T-helper 2 cell treated with Interferon-gamma antibody and Interleukin-4, amounts not matched to agents 100 ng/mL and 5 ng/mL, for 36 hours (primary cell): Measurements from ENCODE around the gene ASXL1. TPM values are rescaled to one million over a fixed set of nuclear protein-coding genes. Genes with fewer than 3 reads are reported as not detected.

Experiments
- intact Hi-C: fragments of 100-400 bp; cut with micrococcal nuclease; formaldehyde crosslinking; loops from one replicate; pipeline ENCODE4 v1.15.1; 2023
- total RNA-seq: library from RNA; stranded (reverse); gene quantifications from 2 replicates; pipeline ENCODE4 v1.2.3, GENCODE V29; 2022

The ASXL1 gene
- total RNA-seq, 1 donor from 2014 or later, result 98.7 TPM

DNA sequence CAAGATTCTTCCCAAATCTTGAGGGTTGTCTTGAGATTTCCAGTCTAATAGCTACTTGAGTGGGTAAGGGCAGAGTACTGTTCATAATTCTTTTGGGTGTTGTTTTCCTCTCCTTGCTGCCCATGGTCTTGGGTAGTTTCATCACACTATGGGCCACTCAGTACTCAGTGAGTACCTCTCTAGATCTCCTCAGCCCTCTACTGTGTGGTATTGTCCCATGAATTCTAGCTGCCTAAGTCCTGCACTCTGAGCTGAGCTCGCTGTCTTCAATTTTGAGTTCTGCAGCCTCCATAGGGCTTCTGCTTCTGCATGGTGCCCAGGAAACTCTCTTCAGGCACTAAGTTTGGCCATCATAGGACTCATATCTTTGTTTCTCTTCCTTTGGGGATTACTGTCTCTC, 42.3 kb downstream of the ASXL1 start:
- intact Hi-C loops, result no loop called here

DNA sequence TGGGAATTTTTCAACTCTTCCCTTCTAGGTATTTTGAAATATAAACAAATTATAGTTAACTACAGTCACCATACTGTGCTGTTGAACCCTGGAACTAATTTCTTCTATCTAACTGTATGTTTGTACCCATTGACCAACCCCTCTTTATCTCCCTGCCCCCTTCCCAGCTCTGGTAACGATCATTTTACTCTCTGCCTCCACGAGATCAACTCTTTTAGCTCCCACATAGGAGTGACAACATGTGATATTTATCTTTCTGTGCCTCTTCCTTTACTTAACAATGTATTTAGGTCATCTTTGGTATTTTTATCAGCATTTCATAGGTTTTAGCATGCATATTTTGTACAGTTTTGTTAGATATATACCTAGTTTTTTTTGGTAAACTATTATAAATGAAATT, 45.9 kb downstream of the ASXL1 start:
- intact Hi-C loops, result no loop called here

DNA sequence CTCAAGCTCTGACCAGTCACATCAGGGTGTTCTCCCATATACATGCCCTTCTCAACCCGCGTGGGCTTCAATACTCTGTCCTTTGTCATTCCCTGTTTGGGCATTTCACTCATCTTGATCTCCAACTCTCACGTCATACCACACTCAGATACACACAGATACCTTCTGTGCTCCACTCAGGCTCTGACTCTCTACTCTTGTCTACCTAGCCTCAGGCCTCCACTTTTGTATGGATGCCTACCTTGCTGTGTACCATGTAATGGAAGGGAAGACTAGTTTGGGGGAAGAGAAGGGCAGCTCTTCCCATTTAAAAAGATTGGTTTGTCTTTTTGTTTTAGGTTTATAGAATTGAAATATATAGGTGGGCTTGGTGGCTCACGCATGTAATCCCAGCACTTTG, 48.6 kb downstream of the ASXL1 start:
- intact Hi-C loops, result loop anchor here (5.0 kb wide), 1 partner anchor 49 kb away; the partner anchor contains the start of gene ASXL1

- intact Hi-C loops, result loop anchor here (5.0 kb wide), 1 partner anchor 50 kb away; the partner anchor contains the start of gene ASXL1
Measured at GRCh38 chr20:32407131-32407750, 49.1 kb downstream of the ASXL1 start.

DNA sequence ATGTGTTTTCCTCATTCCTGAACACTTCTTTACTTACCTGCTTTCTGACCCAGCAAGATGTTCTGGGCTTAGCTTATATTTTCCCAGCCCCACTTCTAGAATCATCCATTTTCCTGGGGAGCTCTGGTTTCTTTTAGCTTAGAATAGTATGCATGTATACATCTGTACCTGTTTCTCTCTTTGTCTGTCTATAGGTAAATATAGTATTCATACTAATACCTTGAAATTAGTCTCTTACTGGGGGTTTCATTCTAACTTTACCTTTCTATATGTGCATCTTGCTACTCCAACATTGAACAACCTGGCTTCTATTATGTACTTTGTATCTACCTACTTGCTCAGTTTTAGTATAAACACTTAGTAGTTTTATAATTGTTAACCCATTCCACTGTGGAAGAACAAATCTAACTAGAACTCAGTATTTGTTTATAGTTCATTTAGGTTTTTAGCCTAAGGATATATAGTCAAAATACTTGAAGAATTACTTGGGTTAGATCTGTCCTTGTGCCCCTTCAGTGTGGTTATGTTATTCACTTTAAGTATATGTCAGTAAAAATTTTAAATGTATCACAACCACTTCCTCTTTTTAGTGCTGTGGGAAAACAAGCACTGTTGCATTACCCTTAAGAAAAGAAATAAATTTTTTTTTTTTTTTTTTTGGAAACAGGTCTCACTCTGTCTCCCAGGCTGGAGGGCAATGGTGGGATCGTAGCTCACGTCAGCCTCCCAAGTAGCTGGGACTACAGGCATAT, 54.0 kb downstream of the ASXL1 start:
- intact Hi-C loops, result no loop called here

GRCh38 chr20:32415494-32415893, 57.4 kb downstream of the ASXL1 start:
- intact Hi-C loops, result no loop called here

- intact Hi-C loops, result no loop called here
Measured at GRCh38 chr20:32416206-32416605, 58.1 kb downstream of the ASXL1 start.

DNA sequence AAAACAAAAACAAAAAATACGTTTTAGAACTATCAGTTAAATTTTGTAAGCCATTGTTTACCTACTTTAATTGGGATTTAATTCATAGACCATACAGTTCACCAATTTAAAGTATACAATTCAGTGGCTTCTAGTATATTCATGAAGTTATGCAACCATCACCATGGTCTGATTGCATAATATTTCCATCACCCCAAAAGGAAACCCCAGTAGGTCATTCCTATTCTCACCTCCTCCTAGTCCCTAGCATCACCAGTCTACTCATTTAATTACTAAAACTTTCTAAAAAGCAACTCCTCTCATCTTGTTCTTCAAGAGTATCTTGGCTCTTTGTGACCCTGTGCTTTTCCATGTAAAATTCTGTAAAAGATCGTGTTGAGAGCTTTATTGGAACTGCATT, 60.2 kb downstream of the ASXL1 start:
- intact Hi-C loops, result no loop called here

DNA sequence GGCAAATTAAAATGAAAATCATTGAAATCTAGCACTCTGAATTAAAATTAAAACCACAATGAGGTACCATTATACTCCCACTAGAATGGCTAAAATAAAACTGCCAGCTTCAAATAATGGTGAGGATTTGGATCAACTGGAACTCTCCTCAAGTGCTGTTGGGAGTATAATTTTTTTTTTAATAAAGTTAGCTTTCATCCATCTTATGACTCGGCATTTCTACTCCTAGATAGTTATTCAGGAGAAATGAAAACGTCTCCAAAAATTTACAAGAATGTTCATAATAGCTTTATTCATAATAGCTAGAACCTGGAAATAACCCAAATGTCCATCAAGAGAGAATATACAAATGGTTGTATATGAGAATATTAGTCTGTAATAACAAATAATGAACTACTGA, 63.2 kb downstream of the ASXL1 start:
- intact Hi-C loops, result no loop called here

GRCh38 chr20:32427996-32428395, 69.9 kb downstream of the ASXL1 start:
- intact Hi-C loops, result no loop called here

- intact Hi-C loops, result no loop called here
Measured at GRCh38 chr20:32429343-32429742, 71.2 kb downstream of the ASXL1 start.

GRCh38 chr20:32429745-32430360, 71.7 kb downstream of the ASXL1 start:
- intact Hi-C loops, result no loop called here

- intact Hi-C loops, result no loop called here
Measured at GRCh38 chr20:32431457-32431856, 73.3 kb downstream of the ASXL1 start.

- intact Hi-C loops, result no loop called here
Measured at GRCh38 chr20:32432277-32432676, 74.1 kb downstream of the ASXL1 start.

DNA sequence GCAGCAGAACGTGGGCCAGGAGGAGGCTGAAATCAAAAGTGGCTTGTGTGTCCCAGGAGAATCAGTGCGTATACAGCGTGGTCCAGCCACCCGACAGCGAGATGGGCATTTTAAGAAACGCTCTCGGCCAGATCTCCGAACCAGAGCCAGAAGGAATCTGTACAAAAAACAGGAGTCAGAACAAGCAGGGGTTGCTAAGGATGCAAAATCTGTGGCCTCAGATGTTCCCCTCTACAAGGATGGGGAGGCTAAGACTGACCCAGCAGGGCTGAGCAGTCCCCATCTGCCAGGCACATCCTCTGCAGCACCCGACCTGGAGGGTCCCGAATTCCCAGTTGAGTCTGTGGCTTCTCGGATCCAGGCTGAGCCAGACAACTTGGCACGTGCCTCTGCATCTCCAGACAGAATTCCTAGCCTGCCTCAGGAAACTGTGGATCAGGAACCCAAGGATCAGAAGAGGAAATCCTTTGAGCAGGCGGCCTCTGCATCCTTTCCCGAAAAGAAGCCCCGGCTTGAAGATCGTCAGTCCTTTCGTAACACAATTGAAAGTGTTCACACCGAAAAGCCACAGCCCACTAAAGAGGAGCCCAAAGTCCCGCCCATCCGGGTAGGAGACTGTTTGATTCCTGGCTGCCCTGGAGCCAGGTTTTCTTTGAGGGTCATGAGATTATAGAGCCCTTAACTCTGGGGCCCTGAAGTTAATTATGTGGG, 75.3 kb downstream of the ASXL1 start:
- intact Hi-C loops, result no loop called here

DNA sequence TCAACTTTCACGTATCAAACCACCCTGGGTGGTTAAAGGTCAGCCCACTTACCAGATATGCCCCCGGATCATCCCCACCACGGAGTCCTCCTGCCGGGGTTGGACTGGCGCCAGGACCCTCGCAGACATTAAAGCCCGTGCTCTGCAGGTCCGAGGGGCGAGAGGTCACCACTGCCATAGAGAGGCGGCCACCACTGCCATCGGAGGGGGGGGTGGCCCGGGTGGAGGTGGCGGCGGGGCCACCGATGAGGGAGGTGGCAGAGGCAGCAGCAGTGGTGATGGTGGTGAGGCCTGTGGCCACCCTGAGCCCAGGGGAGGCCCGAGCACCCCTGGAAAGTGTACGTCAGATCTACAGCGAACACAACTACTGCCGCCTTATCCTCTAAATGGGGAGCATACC, 76.3 kb downstream of the ASXL1 start:
- intact Hi-C loops, result no loop called here

- intact Hi-C loops, result no loop called here
Measured at GRCh38 chr20:32435449-32436107, 77.4 kb downstream of the ASXL1 start.

GRCh38 chr20:32436142-32436861, 78.2 kb downstream of the ASXL1 start:
- intact Hi-C loops, result no loop called here

DNA sequence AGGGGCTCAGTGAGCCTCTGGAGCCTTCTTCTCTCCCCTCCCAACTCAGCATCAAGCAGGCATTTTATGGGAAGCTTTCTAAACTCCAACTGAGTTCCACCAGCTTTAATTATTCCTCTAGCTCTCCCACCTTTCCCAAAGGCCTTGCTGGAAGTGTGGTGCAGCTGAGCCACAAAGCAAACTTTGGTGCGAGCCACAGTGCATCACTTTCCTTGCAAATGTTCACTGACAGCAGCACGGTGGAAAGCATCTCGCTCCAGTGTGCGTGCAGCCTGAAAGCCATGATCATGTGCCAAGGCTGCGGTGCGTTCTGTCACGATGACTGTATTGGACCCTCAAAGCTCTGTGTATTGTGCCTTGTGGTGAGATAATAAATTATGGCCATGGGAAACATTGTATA, 78.8 kb downstream of the ASXL1 start:
- intact Hi-C loops, result no loop called here

GRCh38 chr20:32437391-32438074, 79.4 kb downstream of the ASXL1 start:
- intact Hi-C loops, result no loop called here
